Amniotic epithelial cell (primary cell): Measurements from ENCODE around the gene C14orf39.
"Not testable (repeated sequence)": the region's sequence is repeated elsewhere in the genome, so short reads cannot be mapped to it uniquely, and the experiment has no call there.

Experiments
- DNase-seq: peaks from one replicate; pipeline ENCODE4 v3.0.0-alpha.2; 2010; ENCODE audit warnings: low read depth

Gene C14orf39

DNA sequence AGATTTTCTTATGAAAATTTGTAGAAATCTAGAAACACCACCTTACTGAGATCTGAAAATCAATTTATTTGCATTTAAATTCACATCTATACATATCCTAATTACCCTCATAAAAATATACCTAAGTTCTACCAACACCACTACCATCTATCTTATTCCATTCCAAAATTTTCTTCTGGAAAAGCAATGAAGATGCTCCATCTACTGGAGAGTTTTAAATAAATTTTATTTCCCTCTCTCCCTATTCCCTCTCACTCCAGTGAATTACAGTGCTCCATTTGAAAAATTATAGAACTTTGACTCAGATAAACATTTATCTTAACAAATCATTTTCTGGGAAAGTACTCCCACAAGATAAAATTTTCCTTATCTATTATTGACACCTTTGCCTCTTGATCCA lies 2.3 kb upstream of the C14orf39 start:
- DNase-seq: no peak

- no peak for DNase-seq
These were observed 1.3 kb upstream of the C14orf39 start for GRCh38 chr14:60487211-60487610.

- DNase-seq: no peak
These were observed 736 bp downstream of the C14orf39 start for GRCh38 chr14:60485057-60485597.

DNA sequence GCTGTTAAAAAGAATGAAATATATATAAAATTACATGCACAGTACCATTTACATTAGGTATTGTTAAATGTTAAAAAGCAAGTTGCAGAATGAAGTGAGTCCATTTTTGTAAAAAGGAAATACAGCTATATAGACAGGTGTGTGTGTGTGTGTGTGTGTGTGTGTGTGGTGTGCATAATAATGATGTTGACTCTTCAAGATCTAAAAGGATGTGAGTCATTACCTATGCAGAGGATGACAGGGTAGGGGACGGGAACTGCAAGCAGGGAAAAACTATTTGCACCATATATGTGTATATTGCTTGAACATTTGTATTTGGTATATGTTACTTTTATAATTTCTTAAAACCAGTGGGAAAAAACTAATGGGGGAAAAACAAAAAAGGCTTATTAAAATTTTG lies 3.1 kb downstream of the C14orf39 start:
- DNase-seq: no peak

DNA sequence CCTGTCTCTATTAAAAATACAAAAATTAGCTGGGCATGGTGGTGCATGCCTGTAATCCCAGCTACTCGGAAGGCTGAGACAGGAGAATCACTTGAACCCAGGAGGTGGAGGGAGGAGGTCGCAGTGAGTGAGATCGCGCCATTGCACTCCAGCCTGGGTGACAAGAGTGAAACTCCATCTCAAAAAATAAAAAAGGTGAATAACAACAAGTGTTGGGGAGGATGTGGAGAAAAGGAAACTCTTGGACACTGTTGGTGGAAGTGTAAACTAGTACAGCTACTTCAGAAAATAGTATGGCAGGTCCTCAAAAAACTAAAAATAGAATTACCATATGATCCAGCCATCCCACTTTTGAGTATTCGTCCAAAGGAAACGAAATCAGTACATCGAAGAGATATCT lies 5.6 kb downstream of the C14orf39 start:
- DNase-seq: not testable (repeated sequence)

- DNase-seq: no peak
These were observed 30.0 kb downstream of the C14orf39 start for GRCh38 chr14:60455875-60456274.

DNA sequence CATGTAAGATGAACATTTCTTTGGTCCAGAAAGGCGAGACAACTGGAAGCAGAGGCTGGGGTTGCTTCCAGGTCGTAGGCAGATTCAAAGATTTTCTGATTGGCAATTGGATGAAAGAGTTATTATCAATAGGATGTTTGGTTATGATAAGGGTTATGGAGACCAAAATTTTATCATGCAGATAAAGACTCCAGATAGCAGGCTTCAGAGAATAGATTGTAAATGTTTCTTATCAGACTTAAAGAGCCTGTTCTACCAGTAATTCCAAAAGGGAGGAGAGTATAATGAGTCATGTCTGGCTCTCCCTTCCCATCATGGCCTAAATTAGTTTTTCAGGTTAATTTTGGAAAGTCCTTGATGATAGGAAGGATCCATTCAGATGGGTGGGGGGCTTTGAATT lies 55.6 kb downstream of the C14orf39 start:
- DNase-seq: no peak

DNA sequence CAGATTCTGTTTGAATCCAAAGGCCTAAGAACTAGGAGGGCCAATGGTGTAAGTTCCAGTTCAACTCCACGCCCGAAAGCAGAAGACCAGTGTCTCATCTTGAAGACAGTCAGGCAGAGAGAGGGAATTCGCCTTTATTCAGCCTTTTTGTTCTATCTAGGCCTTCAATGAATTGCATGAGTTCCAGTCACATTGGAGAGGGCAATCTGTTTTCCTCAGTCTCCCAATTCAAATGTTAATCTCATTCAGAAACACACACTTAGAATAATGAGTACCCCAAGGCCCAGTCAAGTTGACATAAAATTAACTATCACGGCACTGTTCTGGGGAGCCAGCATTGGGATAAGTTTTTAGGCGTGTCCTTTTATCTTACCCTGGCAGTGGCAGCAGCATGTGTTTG lies 65.8 kb downstream of the C14orf39 start:
- DNase-seq: no peak

- DNase-seq: not testable (repeated sequence)
These were observed 88.3 kb downstream of the C14orf39 start for GRCh38 chr14:60397550-60397949.

DNA sequence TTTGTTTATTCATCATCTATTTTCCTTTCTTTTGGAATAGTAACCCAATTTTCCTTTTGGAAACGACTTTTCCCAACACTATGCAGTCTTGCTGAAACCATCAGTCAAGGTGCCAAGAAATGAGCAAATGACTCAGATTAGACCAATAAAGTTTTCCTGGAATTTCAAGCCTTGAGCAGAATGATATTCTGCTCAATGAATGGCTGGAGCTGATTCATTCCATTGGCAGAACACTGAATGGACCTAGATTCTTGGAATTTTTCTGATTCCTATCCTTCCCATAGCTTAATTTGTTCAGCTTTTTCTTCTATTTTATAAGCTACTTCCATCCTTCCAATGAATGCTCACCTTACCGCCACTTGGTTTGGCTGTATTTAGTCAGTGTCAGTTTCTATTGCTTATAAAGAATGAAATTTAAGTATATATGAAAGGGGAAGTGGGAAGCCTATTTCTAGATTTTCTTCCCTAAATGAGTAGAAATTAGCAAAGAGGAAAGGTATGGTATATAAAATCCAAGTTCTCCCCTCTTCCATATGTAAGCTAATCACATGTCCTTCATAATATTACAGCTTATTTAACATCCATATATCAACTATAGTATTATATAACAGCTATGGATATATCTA lies 89.0 kb downstream of the C14orf39 start:
- DNase-seq: no peak
